Measurements from ENCODE around the gene NKX6-2.
A peak's percentile ranks its signal among the peaks of the same experiment; 100 is the strongest.
"Not testable (repeated sequence)": the region's sequence is repeated elsewhere in the genome, so short reads cannot be mapped to it uniquely, and the experiment has no call there.

Gene NKX6-2

GRCh38 chr10:132784866-132785722 is 853 bp downstream of the NKX6-2 start:
- CTCF ChIA-PET, result no interaction called here
- Mint-ChIP-seq H3K9me3 (no peaks in the 10 kb centered on the region), H3K4me3 (no peak overlapping the region), H3K27me3 (peaks cover 69% of the 10 kb centered on the region), H3K4me1 (no peaks in the 10 kb centered on the region), H3K36me3 (peaks cover 13% of the 10 kb centered on the region), H3K27ac (no peak overlapping the region)
- DNase-seq, result no peak

- H3K27me3 Mint-ChIP-seq, result peaks cover 60% of the 10 kb centered on the region
- no peaks in the 10 kb centered on the region for H3K4me1 Mint-ChIP-seq
- no peak for DNase-seq
- H3K36me3 Mint-ChIP-seq, result peaks cover 13% of the 10 kb centered on the region
- peak overlapping the region; percentile 19 for H3K27ac Mint-ChIP-seq
- H3K9me3 Mint-ChIP-seq, result no peaks in the 10 kb centered on the region
- CTCF ChIA-PET, result no interaction called here
- H3K4me3 Mint-ChIP-seq, result no peak overlapping the region
Observed at GRCh38 chr10:132783940-132784865, 1.7 kb downstream of the NKX6-2 start.

- no peak for DNase-seq
- CTCF ChIA-PET, result no interaction called here
- H3K36me3 Mint-ChIP-seq, result peaks cover 14% of the 10 kb centered on the region
- H3K4me1 Mint-ChIP-seq, result no peaks in the 10 kb centered on the region
- H3K27me3 Mint-ChIP-seq, result peaks cover 52% of the 10 kb centered on the region
- H3K27ac Mint-ChIP-seq, result no peak overlapping the region
- H3K4me3 Mint-ChIP-seq, result no peak overlapping the region
- no peaks in the 10 kb centered on the region for H3K9me3 Mint-ChIP-seq
Observed at GRCh38 chr10:132783165-132783939, 2.6 kb downstream of the NKX6-2 start.

- Mint-ChIP-seq H3K9me3 (no peaks in the 10 kb centered on the region), H3K27ac (no peak overlapping the region), H3K4me3 (no peak overlapping the region), H3K36me3 (peaks cover 14% of the 10 kb centered on the region), H3K4me1 (no peaks in the 10 kb centered on the region), H3K27me3 (peaks cover 35% of the 10 kb centered on the region)
- no peak for DNase-seq
- CTCF ChIA-PET, result no interaction called here
Observed at GRCh38 chr10:132781556-132781955, 4.4 kb downstream of the NKX6-2 start.

- Mint-ChIP-seq H3K27me3 (peaks cover 25% of the 10 kb centered on the region), H3K4me1 (no peaks in the 10 kb centered on the region), H3K36me3 (peaks cover 14% of the 10 kb centered on the region), H3K9me3 (no peaks in the 10 kb centered on the region), H3K27ac (no peak overlapping the region), H3K4me3 (no peak overlapping the region)
- CTCF ChIA-PET, result no interaction called here
- no peak for DNase-seq
Observed at GRCh38 chr10:132780356-132780755, 5.6 kb downstream of the NKX6-2 start.

- CTCF ChIA-PET, result no interaction called here
- Mint-ChIP-seq H3K27me3 (peaks cover 18% of the 10 kb centered on the region), H3K4me3 (no peak overlapping the region), H3K36me3 (peaks cover 14% of the 10 kb centered on the region), H3K9me3 (no peaks in the 10 kb centered on the region), H3K27ac (no peak overlapping the region), H3K4me1 (no peaks in the 10 kb centered on the region)
- no peak for DNase-seq
Observed at GRCh38 chr10:132779549-132780294, 6.2 kb downstream of the NKX6-2 start.

- Mint-ChIP-seq H3K4me3 (no peak overlapping the region), H3K27ac (no peak overlapping the region), H3K9me3 (peaks cover 5% of the 10 kb centered on the region), H3K4me1 (no peaks in the 10 kb centered on the region), H3K27me3 (no peaks in the 10 kb centered on the region), H3K36me3 (peaks cover 6% of the 10 kb centered on the region)
- CTCF ChIA-PET, result interaction anchor here (1.1 kb wide), 1 partner anchor 123 kb away, joined by 3 read pairs; no protein-coding TSS in a partner anchor
- no peak for DNase-seq
Observed at GRCh38 chr10:132777441-132777840, 8.5 kb downstream of the NKX6-2 start.

- no peaks in the 10 kb centered on the region for H3K4me1 Mint-ChIP-seq
- DNase-seq, result no peak
- H3K9me3 Mint-ChIP-seq, result peaks cover 5% of the 10 kb centered on the region
- H3K27me3 Mint-ChIP-seq, result no peaks in the 10 kb centered on the region
- CTCF ChIA-PET, result interaction anchor here (1.1 kb wide), 1 partner anchor 122 kb away, joined by 3 read pairs; no protein-coding TSS in a partner anchor
- H3K27ac Mint-ChIP-seq, result no peak overlapping the region
- H3K36me3 Mint-ChIP-seq, result peaks cover 3% of the 10 kb centered on the region
- H3K4me3 Mint-ChIP-seq, result no peak overlapping the region
Observed at GRCh38 chr10:132776821-132777220, 9.1 kb downstream of the NKX6-2 start.

GRCh38 chr10:132776186-132776585 is 9.8 kb downstream of the NKX6-2 start:
- DNase-seq, result no peak
- no peak overlapping the region for H3K4me3 Mint-ChIP-seq
- H3K27me3 Mint-ChIP-seq, result no peaks in the 10 kb centered on the region
- H3K36me3 Mint-ChIP-seq, result peaks cover 3% of the 10 kb centered on the region
- no peaks in the 10 kb centered on the region for H3K4me1 Mint-ChIP-seq
- CTCF ChIA-PET, result no interaction called here
- H3K27ac Mint-ChIP-seq, result no peak overlapping the region
- H3K9me3 Mint-ChIP-seq, result peaks cover 8% of the 10 kb centered on the region

- DNase-seq, result no peak
- H3K4me3 Mint-ChIP-seq, result no peak overlapping the region
- no peaks in the 10 kb centered on the region for H3K4me1 Mint-ChIP-seq
- H3K36me3 Mint-ChIP-seq, result peaks cover 8% of the 10 kb centered on the region
- H3K27ac Mint-ChIP-seq, result no peak overlapping the region
- CTCF ChIA-PET, result no interaction called here
- H3K27me3 Mint-ChIP-seq, result no peaks in the 10 kb centered on the region
- H3K9me3 Mint-ChIP-seq, result peaks cover 17% of the 10 kb centered on the region
Observed at GRCh38 chr10:132774902-132775863, 10.8 kb downstream of the NKX6-2 start.

GRCh38 chr10:132774181-132774901 is 11.6 kb downstream of the NKX6-2 start:
- CTCF ChIA-PET, result no interaction called here
- peaks cover 9% of the 10 kb centered on the region for H3K36me3 Mint-ChIP-seq
- H3K27me3 Mint-ChIP-seq, result no peaks in the 10 kb centered on the region
- DNase-seq, result no peak
- H3K9me3 Mint-ChIP-seq, result peaks cover 17% of the 10 kb centered on the region
- no peak overlapping the region for H3K4me3 Mint-ChIP-seq
- no peak overlapping the region for H3K27ac Mint-ChIP-seq
- H3K4me1 Mint-ChIP-seq, result no peaks in the 10 kb centered on the region

GRCh38 chr10:132772816-132773215 is 13.1 kb downstream of the NKX6-2 start:
- H3K36me3 Mint-ChIP-seq, result peaks cover 20% of the 10 kb centered on the region
- not testable (repeated sequence) for H3K4me3 Mint-ChIP-seq

More at GRCh38 chr10:132772816-132773215, 13.1 kb downstream of the NKX6-2 start:
- H3K27me3 Mint-ChIP-seq, CTCF ChIA-PET, H3K4me1 Mint-ChIP-seq, DNase-seq, H3K27ac Mint-ChIP-seq: not testable (repeated sequence)
- peaks cover 26% of the 10 kb centered on the region for H3K9me3 Mint-ChIP-seq

All from activated naive CD4-positive, alpha-beta T cell treated with anti-CD3 and anti-CD28 coated beads, Interleukin-2, amount 10 ng/mL, durations not matched to agents 7 days and 5 days (primary cell).